ENCODE data around the gene ZC3H18. TPM values are rescaled to one million over a fixed set of nuclear protein-coding genes. Genes with fewer than 3 reads are reported as not detected.
A peak's percentile ranks its signal among the peaks of the same experiment; 100 is the strongest.

Gene ZC3H18
- polyA plus RNA-seq, 5 donors = 31.0 to 47.2 (median 38.7) TPM

DNA sequence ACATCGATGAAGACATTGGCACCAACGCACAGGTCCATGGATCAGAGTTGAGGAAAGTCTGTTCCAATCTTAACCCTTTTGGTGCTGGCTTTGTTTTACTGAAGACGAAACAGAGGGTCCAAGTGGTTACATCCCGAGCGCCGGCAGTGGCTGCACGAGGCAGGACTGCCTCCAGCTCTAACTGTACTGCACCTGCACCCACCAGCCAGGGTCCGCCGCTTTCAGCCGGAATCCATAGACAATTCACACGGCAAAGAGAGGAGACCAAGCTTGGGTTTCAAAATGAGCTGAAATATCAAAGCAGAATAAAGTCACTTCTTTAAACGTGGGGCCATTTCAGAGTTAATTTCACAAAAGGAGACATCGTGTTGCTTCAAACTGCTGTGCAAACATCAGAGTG, 21.2 kb upstream of the ZC3H18 start:
- DNase-seq = no peak

DNA sequence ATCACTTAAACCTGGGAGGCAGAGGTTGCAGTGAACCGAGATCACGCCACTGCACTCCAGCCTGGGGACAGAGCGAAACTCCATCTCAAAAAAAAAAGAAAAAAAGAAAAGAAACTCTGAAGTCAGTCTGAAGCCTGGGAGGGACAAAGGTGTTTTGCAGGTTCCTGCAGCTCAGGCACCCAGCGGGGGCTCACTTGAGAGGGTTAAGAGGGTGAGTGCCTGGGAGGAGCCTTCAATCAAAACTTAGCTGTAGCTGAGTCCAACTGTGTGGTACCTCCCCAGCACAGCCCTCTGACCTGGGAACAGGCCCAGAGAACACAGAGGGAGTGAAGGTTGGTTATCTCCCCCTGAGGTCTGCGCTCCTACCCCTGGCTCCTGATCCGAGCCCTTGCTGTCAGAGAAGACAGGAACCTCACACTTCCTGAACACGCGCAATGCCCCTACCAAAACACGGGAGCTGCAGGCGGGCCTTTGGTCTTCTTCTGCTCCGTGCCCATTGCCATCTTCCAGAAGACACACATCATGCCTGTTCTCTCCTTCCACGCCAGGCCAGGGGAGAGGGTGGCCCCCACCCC, 20.4 kb upstream of the ZC3H18 start:
- no peak for DNase-seq

DNA sequence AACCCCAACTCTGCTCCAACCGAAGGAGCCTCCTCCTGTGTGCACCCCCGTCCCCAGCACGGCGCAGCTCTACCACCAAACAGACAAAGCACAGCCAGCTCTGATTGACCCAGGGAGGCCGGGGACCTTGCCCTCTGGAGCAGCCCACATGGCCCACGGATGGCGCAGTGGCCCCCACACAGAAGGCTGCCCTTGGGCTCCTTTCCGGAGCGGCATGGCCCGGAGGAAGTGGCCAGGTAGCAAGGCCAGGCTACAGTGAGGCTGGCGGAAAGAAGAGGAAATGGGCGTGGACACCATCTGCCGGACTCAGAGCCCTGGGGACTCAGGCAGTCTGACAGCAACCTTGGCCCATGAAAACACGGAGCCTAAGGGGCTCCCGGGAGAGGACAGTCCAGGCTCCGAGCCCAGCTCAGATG, 19.9 kb upstream of the ZC3H18 start:
- DNase-seq = no peak

DNA sequence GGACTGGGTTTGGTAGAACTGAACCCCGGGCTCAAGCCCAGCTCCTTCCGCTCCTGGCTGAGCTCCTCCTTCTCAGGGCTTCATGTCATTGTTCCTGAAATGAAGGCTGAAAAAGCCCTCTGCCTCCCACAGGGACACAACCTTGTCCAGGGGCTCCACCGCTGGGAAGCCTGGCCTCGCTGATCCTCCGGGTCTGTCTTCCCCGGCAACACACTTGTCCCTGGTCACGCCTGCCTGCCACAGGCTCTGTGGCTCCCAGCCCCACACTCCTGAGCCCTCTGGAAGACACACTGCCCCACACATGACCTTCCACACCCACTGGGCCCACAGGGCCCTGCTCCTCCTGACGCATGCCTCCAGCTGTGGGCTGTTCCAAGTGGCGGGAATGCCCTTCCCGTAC, 18.0 kb upstream of the ZC3H18 start:
- no peak for DNase-seq

GRCh38 chr16:88552815-88553214, 17.4 kb upstream of the ZC3H18 start:
- DNase-seq = no peak

GRCh38 chr16:88553739-88554138, 16.5 kb upstream of the ZC3H18 start:
- DNase-seq = no peak

DNA sequence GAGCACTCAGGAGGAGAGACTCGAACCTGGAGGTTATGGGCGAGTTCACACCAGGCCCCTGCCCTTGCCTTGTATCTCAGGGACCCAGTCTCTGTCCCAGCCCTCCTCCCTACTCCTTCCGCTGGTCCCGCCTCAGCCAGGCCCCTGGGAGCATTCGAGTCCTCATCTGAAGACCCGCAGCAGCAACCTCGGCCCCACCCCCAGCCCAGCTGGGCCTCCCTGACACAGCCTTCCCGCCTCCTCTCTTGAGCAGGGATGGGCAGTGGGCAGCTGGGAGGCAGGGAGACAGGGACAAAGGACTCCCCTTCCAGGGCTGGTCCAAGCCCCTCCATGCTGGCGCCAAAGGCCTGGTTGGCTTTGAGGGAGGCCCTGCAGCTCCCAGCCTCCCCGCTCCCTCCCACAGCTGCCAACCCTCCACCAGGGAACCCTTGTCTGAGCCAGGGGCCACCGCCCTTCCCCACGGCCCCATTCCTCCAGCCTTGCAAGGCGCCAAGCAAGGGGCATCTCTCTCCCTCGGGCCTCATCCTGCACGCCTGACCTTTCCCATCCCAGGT, 15.4 kb upstream of the ZC3H18 start:
- no peak for DNase-seq

DNA sequence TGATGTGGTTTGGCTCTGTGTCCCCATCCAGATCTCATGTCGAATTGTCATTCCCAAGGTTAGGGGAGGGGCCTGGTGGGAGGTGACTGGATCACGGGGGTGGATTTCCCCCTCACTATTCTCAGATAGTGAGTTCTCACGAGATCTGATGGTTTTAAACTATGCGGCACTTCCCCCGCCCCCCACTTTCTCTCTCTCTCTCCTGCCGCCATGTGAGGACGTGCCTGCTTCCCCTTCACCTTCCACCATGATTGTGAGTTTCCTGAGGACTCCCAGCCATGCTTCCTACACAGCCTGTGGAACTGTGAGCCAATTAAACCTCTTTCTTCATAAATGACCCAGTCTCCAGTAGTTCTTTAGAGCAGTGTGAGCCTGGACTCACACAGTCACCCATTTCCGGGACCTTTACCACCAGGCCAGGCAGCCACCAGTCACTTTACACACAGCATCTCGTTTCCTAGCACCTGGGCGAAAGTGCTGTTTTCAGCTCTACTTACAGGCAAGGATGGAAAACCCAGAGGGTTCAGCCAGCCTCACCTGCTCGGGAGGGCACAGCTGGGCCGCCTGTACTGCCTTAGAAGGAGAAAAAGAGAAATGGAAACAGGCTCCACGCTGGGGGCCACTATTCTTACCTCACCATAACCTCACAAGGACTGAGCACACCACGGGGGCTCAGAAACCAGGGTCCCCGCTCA, 13.8 kb upstream of the ZC3H18 start:
- DNase-seq = no peak

GRCh38 chr16:88558457-88559442, 11.5 kb upstream of the ZC3H18 start:
- peak; percentile 71 to 72 for DNase-seq

DNA sequence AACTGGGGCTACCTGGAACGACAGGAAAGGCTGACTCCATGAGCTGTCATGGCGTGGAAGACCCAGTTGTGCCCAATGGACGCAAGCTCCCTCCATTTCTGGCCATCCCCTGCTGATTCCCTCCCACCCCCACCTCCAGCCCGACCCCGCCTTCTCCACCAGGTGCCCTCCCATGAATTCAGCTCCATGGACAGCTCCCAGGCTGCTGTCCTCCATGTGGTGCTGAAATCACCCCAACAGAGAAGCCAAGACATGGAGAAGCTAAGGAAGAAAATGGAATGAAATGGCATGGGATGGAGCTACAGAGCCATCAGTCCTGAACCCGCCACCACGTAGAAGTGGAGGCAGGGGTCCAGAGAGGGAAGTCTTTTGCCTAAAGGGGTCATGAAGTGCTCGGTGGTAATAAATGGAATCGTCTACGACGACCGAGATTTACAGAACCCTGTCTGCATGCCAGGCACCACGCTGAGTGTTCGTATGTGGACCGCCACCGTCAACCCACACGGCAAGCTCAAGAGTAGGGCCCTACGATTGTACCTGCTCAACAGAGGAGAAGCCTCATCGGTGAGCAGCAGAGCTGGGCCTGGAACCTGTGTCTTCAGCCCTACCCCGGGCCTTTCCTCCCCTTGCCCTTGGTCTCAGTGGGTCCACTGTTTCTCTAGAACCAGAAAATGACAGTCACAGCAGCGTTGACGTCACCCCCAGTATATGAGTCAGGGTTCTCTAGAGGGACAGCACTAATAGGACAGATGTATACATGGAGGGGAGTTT, 9.3 kb upstream of the ZC3H18 start:
- no peak for DNase-seq

- DNase-seq = peak in 1 of 2 donors; percentile 23
These were observed 8.5 kb upstream of the ZC3H18 start for GRCh38 chr16:88561485-88562359.

DNA sequence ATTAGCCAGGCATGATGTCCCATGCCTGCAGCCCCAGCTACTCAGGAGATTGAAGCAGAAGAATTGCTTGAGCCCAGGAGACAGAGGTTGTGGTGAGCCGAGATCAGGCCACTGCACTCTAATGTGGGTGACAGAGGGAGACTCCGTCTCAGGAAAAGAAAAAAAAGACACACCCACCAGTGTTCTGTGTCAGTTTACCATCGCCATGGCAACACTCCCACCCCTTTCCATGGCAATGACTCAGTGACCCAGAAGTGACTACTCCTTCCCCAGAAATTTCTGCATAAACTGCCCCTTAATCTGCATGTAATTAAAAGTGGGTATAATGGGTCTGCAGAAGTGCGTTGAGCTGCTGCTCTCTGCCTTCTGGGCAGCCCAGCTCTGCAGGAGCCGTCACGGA, 4.0 kb upstream of the ZC3H18 start:
- no peak for DNase-seq

- no peak for DNase-seq
These were observed 1.2 kb upstream of the ZC3H18 start for GRCh38 chr16:88568710-88569613.

GRCh38 chr16:88569614-88569984, 604 bp upstream of the ZC3H18 start:
- DNase-seq = no peak

GRCh38 chr16:88570691-88571092, 489 bp downstream of the ZC3H18 start:
- DNase-seq = no peak

GRCh38 chr16:88575251-88575650, 5.0 kb downstream of the ZC3H18 start:
- DNase-seq = no peak

DNA sequence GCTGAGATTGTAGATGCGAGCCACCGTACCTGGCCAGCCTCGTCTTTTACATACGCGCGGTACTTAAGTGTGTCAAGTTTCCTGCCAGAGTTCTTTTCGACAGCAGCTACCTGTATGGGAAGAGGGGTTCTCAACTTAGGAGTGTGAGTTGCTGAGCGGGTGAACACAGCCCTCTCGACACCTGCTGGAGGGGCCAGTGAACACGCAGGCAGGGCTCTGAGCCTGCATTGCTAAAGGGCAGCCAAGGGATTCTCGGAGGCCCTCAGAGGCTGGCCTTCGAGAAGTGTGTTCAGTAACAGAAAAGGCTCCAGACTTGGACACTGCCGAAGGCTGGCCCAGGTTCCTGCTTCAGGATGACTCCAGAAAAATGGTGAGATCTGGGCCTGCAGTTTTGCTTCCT, 6.1 kb downstream of the ZC3H18 start:
- no peak for DNase-seq

DNA sequence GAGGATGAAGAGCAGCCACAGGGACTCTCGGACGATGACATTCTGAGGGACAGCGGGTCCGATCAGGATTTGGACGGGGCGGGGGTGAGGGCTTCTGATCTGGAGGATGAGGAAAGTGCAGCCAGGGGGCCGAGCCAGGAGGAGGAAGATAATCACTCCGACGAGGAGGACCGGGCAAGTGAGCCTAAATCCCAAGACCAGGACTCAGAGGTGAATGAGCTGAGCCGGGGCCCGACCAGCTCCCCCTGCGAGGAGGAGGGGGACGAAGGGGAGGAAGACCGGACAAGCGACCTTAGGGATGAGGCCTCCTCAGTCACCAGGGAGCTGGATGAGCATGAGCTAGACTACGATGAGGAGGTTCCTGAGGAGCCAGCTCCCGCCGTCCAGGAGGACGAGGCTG, 7.0 kb downstream of the ZC3H18 start:
- no peak for DNase-seq
